Left forelimb (tissue), 1 donor: ENCODE results near the gene BCAS3.

Experiments used
- DNase-seq: peaks from one replicate; pipeline ENCODE4 v3.0.0-alpha.2; 2018; ENCODE audit warnings: low spot score

Gene BCAS3

DNA sequence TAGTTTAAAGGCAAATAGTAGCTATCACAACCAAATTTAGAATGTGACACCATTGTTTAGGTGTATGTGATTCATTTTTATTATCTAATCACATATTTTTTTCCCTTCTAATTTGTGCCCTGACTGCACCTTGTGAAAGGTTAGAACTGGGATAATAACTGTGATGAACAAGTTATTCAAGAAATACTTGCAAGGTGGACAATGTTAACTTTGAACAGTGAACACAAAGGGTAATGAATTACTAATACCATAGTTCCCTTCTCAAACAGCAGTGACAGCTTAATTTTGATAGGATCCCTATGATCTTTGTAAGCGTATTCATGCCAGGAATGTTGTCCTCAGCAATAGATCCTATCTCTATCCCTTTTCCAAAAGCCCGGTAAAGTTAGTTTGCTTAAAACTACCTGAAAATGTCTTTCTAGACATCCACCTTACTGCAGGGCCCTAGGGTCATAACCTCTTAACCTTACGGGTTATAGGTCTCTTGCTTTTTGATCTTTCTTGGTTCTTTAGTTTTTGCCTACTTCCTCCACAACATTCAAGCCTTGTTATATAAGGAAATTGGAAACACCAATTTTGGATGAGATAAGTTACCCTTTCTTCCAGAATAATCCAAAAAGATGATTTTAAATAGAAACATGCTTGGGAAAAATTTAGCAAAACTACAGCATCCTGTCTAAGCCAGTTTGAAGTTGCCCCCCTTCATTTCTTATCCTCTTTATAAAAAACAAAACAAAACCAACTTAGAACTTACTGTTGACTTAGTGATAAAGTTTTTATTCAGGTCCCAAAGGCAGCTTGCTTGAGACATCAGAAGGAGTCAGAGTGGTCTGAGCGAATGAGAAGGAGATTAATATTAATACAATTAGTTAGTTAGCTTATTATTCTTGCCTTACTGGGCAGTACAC is 522.0 kb downstream of the BCAS3 start:
- no peak for DNase-seq

DNA sequence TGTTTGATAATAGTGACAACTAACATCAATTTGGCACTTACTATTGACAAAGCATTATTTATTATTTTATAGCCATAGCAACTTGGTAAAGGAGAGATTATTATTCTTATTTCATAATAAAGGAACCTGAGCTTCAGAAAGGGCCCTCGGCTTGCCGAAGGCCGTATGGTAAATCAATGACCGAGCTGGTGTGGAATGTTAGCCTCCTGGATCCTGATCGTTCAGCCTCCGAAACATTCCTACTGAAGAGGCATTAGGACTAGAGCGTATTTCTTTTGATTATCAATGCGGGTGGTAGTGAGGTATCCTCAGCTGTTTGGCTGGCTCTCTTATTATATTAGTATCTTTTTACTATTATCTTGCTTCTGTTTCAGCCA is 522.7 kb downstream of the BCAS3 start:
- DNase-seq, result no peak

GRCh38 chr17:61201211-61201610 is 523.6 kb downstream of the BCAS3 start:
- no peak for DNase-seq

DNA sequence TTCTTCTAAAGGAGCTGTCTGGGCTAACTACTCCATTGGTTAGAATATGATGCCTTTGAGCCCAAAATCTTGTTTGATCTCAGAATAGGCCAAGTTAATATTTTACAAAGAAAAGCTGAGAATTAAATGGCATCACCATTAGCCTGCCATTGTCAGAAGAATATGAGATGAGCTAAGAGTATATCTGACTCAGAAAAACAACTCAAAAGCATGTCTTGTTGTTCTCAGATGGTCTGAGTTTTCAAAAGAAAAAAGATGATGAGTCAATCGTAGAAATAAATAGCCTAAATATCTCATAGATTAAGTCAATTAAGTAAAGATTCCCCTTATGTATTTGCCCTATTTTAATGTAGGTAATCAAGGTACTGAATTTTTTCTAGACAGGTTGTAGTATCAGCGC is 524.9 kb downstream of the BCAS3 start:
- no peak for DNase-seq

DNA sequence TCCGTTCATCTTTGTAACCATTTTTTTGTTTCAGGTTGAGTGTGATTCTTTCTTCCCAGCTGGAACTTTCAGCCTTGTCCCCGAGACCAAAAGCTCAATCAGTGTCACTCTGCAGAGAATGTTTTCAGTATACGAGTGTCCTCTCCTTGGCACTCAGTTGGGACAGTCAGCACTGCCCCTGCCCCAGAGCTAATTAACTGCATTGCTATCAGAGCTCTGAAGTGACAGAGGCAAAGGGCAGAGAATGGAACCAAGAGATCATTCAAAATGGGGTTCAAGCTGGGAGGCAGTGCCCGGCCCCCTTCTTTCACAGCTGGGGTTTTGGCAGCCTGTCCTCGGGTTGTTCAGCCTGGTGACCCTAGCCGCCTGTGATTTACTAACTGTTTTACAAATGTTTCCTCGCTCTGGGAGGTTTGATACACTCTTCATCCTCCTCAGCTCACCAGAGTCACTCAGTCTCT is 526.0 kb downstream of the BCAS3 start:
- DNase-seq, result no peak

DNA sequence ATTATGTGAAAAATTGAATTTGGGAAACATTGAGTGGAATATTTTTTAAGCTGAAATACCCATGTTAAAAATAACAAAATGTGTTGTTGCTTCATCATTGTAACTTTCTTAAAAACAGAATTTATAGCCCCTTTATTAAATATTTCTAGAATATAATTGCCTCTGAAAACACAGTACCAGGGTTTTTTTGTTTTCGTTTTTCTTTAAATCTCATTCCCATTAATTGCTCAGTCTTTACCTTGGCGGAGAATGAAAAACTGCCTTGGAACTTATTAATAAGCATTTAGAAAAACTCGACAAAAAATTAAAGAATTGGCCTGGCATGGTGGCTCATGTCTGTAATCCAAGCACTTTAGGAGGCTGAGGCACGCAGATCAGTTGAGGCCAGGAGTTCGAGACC is 526.8 kb downstream of the BCAS3 start:
- DNase-seq, result no peak

DNA sequence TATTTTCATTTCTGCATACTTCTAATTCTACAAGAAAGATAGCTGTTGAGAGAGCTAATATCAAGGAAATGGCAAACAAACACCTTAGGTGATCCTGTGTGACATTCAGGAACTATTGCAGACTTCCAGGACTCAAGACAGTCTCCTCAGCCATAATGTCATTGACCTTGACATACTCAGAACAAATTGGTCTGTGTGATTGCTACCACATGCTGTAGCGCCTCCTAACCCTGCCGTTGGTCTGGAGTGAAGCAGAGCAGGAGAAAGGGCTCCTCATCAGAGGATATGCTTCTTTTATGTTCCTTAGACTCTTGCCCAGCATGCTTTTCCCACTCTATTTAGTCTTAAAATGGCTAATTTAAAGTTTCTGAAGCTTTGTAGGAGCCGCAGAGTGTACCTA is 527.8 kb downstream of the BCAS3 start:
- no peak for DNase-seq

GRCh38 chr17:61205931-61206330 is 528.3 kb downstream of the BCAS3 start:
- no peak for DNase-seq

GRCh38 chr17:61206922-61207321 is 529.3 kb downstream of the BCAS3 start:
- no peak for DNase-seq

GRCh38 chr17:61208301-61209105 is 530.9 kb downstream of the BCAS3 start:
- DNase-seq, result no peak

DNA sequence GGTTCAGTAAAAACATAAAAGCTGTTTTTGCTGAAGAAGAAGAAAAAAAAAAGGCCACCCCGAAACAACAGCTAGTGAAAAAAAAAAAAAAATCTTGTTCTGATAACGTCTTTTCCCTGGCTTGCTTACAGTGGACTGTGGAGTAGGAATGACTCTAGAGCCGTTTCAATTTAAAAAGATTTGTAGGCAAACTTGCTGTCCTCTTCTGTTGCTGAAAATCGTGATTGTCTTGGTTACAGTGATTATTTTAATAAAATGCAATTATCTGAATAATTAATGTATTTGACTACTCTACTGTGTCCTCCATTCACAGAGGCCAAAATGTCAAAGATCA is 531.4 kb downstream of the BCAS3 start:
- DNase-seq, result no peak

- DNase-seq, result no peak
Observed at GRCh38 chr17:61209525-61209924, 531.9 kb downstream of the BCAS3 start.

GRCh38 chr17:61211236-61211635 is 533.6 kb downstream of the BCAS3 start:
- DNase-seq, result no peak

DNA sequence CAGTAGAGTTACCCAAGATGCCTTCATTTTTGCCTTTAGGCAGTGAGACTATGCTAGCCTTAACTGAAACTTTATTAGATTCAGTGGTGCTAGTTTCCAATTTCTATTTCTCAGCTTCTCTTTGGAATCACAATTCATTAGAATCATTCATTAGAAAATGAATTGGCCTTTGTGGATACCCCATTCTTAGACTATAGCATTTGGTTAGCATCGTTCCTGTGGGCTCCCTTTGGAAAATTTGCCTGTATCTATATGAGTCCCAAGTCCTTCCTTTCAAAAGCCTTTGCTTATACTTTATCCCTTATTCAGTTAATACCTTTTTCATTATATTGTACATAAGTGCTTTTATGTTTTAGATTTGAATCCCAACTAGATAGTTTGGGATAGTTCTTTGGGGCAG is 535.0 kb downstream of the BCAS3 start:
- DNase-seq, result no peak

GRCh38 chr17:61214753-61215152 is 537.1 kb downstream of the BCAS3 start:
- no peak for DNase-seq

DNA sequence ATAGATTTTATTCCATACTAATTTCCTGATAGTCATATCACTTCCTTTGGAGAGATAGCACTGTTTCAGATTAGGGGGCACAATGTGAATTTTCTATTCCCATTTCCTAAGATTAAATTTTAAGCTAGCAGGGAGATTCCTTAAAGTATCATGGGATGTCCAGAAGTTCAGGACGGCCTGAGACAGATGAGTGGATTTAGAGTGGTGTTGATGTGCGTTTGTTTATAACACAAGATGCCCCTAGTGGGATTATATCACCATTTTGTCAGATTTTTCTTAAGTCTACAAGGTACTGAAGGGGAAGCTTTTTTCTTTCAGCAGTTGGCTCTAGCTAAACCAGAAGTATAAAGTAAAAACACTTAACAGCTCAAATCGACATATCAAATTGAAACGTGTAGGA is 538.4 kb downstream of the BCAS3 start:
- DNase-seq, result no peak

GRCh38 chr17:61217878-61218437 is 540.3 kb downstream of the BCAS3 start:
- DNase-seq, result no peak

DNA sequence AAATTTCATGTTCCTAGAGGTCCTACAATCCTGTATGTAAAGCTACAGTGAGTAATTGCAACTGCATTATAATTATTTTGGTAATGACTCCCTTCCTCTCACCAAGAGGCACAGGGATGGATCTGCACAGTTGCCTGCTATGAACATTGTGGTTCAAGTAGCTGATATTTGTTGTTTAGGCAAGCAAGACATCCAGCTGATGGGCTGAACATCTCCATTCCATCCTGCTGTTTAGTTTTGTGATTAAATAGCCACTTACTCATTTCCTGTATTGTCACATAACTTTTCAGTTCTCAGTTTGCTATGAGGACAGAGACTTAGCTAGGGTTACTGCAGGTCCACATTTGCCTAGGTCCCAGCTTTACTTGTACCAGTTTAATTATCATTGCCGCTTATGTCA is 540.8 kb downstream of the BCAS3 start:
- DNase-seq, result no peak

DNA sequence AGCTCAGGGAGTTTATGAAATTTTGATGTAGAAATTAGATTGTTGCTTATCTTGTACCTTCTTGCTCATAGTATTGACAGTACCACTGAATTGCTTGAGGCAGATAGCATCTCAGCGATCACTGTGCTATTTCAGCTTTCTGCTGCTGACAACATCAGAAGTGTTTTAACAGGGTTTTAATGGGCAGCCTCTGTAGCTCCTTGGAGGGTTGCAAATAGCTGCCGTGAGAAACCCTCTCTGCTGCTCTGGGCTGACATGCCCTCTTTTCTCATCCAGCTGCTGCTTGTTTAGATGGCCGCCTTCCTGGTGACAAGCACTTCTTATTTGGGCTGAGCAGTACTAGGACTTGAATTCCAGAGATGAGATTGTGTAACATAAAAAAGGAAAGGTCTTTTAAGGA is 541.8 kb downstream of the BCAS3 start:
- DNase-seq, result no peak

- DNase-seq, result no peak
Observed at GRCh38 chr17:61221181-61221580, 543.5 kb downstream of the BCAS3 start.

GRCh38 chr17:61221597-61222471 is 544.2 kb downstream of the BCAS3 start:
- DNase-seq, result no peak

- DNase-seq, result no peak
Observed at GRCh38 chr17:61223725-61224124, 546.1 kb downstream of the BCAS3 start.
